ENCODE data around the gene NEK6. TPM values are rescaled to one million over a fixed set of nuclear protein-coding genes. Genes with fewer than 3 reads are reported as not detected.

NEK6 gene
- total RNA-seq, 1 experiment from 2014 or later, result 57.9 TPM

DNA sequence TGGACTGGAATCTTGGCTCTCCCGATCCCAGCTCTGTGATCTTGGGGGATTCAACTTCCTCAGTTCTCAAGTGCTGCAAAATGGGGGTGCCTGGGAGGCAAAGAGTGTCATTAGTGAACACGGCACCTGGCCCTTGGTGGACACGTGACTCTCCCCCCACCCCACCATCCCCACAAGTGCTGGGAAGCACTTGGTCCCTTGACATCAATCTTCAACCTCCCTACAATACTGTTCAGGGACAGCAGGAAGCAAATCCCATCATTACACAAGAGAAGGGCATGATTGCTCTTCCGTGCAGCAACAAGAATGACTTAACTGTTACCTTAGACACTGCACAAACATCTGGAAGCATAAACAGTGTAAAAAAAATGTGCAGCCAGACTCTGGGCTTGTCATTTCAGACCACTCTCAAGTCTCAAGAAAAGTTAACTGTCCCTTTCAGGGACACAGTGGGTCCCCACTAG, 96.1 kb downstream of the NEK6 start:
- intact Hi-C loops (cut with micrococcal nuclease; ENCODE audit: unreplicated experiment), result no loop called here
- H3K79me2 ChIP-seq (ENCODE audit: low read depth), result peaks cover 25% of the 10 kb centered on the region
- peaks cover 34% of the 10 kb centered on the region for H3F3A ChIP-seq (ENCODE audit: insufficient read depth, low read depth)
- no peaks in the 10 kb centered on the region for H3K9me2 ChIP-seq (ENCODE audit: insufficient read depth)
- TF ChIP-seq CTCF (conservative IDR thresholded peaks at IDR 0.05) (no peak), EZH2 (IDR thresholded peaks at IDR 0.05; ENCODE audit: low read depth) (no peak)
- H3K4me1 ChIP-seq (replicated peaks; ENCODE audit: insufficient read depth), result no peaks in the 10 kb centered on the region
- ChIA-PET POLR2A (ENCODE audit: unreplicated experiment) (no interaction called here), CTCF (interaction anchor here (0.5 kb wide), 1 partner anchor 210 kb away, joined by 4 read pairs; no protein-coding TSS in a partner anchor)
- H4K20me1 ChIP-seq (ENCODE audit: insufficient read depth), result peaks cover 58% of the 10 kb centered on the region
- no peak overlapping the region for H2AFZ ChIP-seq
- DNase-seq, result no peak
- H3K4me2 ChIP-seq, result no peak overlapping the region
- peaks cover 17% of the 10 kb centered on the region; the same call in 1 of the 2 replicates for H3K36me3 ChIP-seq (ENCODE audit: low read depth)
- no peaks in the 10 kb centered on the region for H3K27me3 ChIP-seq (ENCODE audit: insufficient read depth, low read depth)
- H3K4me3 ChIP-seq, result no peak overlapping the region
- H3K27ac ChIP-seq, result no peak overlapping the region
- H3K9me3 ChIP-seq (ENCODE audit: insufficient read depth, low read depth), result no peaks in the 10 kb centered on the region
- BruUV-seq (replicated peaks), result no TSS peak

- Histone ChIP-seq H3K79me2 (ENCODE audit: low read depth) (peaks cover 32% of the 10 kb centered on the region), H3K9me2 (ENCODE audit: insufficient read depth) (no peaks in the 10 kb centered on the region)
These were observed 96.7 kb downstream of the NEK6 start for GRCh38 chr9:124354346-124355038.

More at GRCh38 chr9:124354346-124355038, 96.7 kb downstream of the NEK6 start:
- POLR2A ChIA-PET (ENCODE audit: unreplicated experiment), result no interaction called here
- Histone ChIP-seq H3K4me2 (no peak overlapping the region), H3F3A (ENCODE audit: insufficient read depth, low read depth) (peaks cover 27% of the 10 kb centered on the region), H3K9me3 (ENCODE audit: insufficient read depth, low read depth) (no peaks in the 10 kb centered on the region), H3K36me3 (ENCODE audit: low read depth) (0 out of 2 replicates have a peak, but pooled peaks cover 16% of the 10 kb centered on the region), H3K4me3 (no peak overlapping the region), H4K20me1 (ENCODE audit: insufficient read depth) (peaks cover 65% of the 10 kb centered on the region), H3K27ac (no peak overlapping the region), H3K4me1 (replicated peaks; ENCODE audit: insufficient read depth) (no peaks in the 10 kb centered on the region), H3K27me3 (ENCODE audit: insufficient read depth, low read depth) (no peaks in the 10 kb centered on the region), H2AFZ (no peak overlapping the region)
- no peak for DNase-seq
- no peak for TF ChIP-seq CTCF (conservative IDR thresholded peaks at IDR 0.05)
- TF ChIP-seq EZH2 (IDR thresholded peaks at IDR 0.05; ENCODE audit: low read depth), result no peak
- CTCF ChIA-PET, result no interaction called here
- intact Hi-C loops (cut with micrococcal nuclease; ENCODE audit: unreplicated experiment), result no loop called here
- no TSS peak for BruUV-seq (replicated peaks)

All from PC-9 (cell line).